ENCODE data around the gene ZNF282. TPM values are rescaled to one million over a fixed set of nuclear protein-coding genes. Genes with fewer than 3 reads are reported as not detected.

ZNF282 gene
- 33.3 and 34.4 TPM in 2 replicates for total RNA-seq

- DNase-seq (ENCODE audit: extremely low read depth, low read depth, low spot score) = no peak
Observed at GRCh38 chr7:149195180-149196150, at the start of gene ZNF282. TSS of gene ZNF282 (plus strand) at chr7:149195546. CDS start at chr7:149195590, 44 bp downstream.

DNA sequence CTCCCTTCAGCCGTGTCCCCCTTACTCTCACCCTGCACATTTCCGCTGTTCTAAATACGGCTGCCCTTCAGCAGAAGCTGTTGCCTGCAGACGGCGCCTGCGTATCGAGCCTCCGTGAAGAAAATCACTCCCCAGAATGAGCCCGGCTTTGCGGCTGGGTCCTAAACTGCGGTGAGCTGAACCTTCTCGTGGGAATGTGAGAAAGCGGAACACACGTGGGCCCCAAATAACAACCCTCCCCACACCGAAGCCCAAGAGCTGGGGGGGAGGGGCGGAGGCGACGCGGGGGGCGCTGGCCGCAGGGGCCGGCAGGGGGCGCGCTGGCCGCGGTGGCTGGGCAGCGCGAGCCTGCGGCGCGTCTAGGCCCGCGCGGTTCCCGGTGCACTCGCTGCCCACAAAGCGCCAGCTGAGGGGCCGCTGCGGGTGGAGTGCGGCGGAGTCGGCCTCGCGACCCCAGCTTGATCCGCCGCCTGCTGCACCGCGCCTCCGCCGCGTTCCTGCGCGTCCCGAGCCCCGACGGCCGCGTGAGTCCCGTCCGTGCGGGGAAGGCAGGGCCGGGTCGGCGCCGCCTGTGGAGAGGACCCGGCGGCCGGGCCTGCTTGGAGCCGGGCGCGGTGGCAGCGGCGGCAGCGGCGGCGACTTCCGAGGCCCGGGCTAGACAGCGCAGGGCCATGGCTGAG lies 48.1 kb upstream of the ZNF282 start, which contains the start of gene ZNF398:
TSS of gene ZNF398 (plus strand) at position 382 of the 680 bp plus-strand sequence. CDS start at position 672, 290 bp downstream.
- DNase-seq (ENCODE audit: extremely low read depth, low read depth, low spot score) = no peak

DNA sequence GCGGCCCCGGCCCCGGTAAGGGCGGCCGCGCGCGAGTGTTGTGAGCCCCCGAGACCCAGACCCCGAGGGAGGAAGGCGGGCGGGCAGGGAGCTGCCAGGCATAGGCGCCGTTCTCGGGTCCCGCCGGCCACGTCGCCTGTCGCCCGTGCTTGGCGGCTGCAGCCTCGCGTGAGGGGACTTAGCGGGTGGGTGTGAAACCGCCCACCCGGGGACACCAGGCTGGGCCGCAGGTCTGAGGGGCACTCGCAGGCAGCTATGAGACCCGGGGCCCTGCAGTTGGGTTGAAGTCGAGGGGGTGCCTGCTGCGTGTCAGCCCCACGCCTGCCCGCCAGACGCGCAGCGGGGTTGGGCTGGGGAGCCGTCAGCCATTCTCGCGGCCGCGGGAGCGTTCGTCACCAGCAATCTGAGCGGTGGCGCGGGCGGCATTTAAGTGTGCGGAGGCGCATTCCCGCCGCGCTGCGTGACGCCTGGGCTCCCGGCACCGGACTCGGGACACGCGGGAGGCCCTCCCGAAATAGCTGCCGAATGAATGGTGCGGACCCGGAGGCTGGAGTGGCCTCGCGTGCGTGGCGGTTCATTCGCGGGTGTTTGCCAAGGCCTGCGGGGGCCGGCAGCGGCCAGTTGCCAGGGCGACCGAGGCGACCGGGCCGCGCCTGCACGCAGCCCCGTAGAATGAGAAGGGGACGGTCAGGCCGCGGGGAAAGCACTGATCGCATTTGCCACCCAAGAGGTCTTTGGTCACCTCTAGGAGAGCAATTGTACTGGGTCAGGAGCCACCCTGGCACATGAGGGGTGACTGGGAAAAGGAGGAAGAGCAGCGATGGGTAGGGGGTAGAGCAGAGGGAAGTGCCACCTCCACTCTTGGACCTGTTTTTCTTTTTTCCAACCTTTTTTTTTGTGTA lies 47.3 kb upstream of the ZNF282 start:
- DNase-seq (ENCODE audit: extremely low read depth, low read depth, low spot score) = no peak

- DNase-seq (ENCODE audit: extremely low read depth, low read depth, low spot score) = no peak
Observed at GRCh38 chr7:149150981-149151380, 44.4 kb upstream of the ZNF282 start.

- DNase-seq (ENCODE audit: extremely low read depth, low read depth, low spot score) = no peak
Observed at GRCh38 chr7:149153346-149153745, 42.0 kb upstream of the ZNF282 start.

DNA sequence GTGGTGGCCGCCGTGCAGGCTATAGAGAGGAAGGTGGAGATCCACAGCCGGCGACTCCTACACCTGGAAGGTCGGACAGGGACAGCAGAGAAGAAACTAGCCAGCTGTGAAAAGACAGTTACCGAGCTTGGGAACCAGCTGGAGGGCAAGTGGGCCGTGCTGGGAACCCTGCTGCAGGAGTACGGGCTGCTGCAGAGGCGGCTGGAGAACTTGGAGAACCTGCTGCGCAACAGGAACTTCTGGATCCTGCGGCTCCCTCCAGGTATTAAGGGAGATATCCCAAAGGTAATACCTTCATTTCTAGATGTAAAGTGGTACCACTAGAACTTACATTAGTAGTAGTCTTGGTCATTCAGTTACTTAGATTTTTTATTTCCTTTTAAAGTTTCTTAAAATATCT lies 41.3 kb upstream of the ZNF282 start:
- no peak for DNase-seq (ENCODE audit: extremely low read depth, low read depth, low spot score)

DNA sequence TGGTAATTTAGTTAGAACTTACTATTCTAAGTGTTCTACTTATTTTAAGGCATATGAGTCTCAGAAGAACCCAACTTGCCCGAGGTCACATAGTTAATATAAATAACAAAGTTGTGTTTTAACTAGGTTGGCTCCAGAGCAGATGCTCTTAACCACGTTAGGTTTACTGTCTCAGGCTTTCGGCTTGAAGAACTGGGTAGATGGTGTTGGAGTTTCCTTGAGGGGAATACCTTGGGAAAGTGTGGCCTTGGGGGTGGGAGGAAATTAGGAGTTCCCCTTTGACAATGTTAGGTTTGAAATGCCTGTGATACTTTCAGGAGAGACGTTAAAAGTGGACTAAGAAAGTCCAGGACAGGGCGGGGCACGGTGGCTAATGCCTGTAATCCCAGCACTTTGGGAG lies 38.4 kb upstream of the ZNF282 start:
- DNase-seq (ENCODE audit: extremely low read depth, low read depth, low spot score) = no peak

DNA sequence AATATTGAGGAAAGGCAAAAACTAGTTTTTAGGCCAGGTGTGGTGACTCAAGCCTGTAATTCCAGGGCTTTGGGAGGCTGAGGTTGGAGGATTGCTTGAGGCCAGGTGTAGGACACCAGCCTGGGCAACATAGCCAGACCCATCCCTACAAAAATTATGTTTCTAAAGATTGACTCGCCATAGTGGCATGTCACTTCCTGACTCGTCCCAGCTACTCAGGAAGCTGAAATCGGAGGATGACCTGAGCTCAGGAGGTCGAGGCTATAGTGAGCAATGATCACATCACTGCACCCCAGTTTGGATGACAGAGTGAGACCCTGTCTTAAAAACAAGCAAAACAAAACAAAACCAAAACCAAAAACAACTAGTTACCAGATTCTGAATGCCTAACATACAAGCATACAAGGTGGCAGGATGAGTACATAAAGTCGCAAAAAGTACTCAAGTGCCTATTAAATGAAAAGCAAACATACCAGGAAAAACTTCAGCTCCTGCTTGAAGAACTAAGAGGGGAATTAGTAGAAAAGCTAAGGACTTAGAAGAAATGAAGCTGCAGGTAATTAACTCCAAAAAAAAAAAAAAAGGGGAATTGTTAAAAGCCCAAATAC lies 34.0 kb upstream of the ZNF282 start:
- DNase-seq (ENCODE audit: extremely low read depth, low read depth, low spot score) = no peak

GRCh38 chr7:149166142-149166541 lies 29.2 kb upstream of the ZNF282 start:
- no peak for DNase-seq (ENCODE audit: extremely low read depth, low read depth, low spot score)

DNA sequence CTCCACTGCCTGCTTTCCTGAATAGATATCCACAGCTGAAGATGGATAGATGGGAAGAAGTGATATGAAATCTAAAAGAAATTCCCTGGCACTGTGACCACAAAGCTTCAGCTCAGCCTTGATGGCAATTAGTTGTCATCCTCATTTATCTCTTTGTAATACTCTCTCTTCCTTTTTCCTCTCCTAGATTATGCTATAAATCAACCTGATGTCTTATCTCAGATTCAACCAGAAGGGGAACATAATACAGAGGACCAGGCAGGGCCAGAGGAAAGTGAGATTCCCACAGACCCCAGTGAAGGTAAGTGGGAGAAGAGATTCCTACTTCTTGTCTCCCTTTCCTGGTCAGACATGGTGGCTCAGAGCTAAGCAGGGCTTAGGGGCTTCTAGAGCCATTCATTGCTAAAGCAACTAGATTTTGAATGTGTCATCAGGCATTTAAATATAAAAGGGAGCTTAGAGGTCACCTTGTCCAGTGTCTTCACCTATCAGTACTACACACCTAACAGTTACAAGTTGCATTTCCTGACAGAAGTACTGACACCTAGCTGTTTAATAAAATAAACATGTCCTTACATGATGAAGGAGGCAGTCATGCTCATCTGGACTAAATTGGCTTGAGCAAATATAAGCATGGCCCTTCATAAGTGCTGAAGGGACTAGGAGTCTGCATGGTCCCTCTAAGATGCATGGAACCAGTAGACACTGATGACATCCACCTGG lies 28.6 kb upstream of the ZNF282 start:
- DNase-seq (ENCODE audit: extremely low read depth, low read depth, low spot score) = no peak

- no peak for DNase-seq (ENCODE audit: extremely low read depth, low read depth, low spot score)
Observed at GRCh38 chr7:149171892-149172533, 23.3 kb upstream of the ZNF282 start.

DNA sequence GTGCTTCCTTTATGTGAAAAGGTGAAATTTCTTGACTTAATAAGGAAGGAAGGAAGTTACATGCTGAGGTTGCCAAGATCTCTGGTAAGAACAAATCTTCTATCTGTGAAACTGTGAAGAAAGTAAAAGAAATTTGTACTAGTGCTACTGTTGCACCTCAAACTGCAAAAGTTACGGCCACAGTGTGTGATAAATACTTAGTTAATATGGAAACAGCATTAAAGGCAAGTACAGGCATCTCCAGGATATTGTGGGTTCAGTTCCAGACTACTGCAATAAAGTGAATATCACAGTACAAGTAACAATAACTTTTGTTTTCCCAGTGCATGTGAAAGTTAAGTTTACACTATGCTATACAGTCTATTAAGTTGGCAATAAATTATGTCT lies 22.8 kb upstream of the ZNF282 start:
- DNase-seq (ENCODE audit: extremely low read depth, low read depth, low spot score) = no peak

- DNase-seq (ENCODE audit: extremely low read depth, low read depth, low spot score) = no peak
Observed at GRCh38 chr7:149175150-149175549, 20.2 kb upstream of the ZNF282 start.

DNA sequence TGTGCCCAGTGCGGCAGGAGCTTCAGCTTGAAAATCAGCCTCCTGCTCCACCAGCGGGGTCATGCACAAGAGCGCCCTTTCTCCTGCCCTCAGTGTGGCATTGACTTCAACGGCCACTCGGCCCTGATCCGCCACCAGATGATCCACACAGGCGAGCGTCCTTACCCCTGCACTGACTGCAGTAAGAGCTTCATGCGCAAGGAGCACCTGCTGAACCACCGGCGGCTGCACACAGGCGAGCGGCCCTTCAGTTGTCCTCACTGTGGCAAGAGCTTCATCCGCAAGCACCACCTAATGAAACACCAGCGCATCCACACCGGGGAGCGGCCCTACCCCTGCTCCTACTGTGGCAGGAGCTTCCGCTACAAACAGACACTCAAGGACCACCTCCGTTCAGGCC lies 16.1 kb upstream of the ZNF282 start:
- no peak for DNase-seq (ENCODE audit: extremely low read depth, low read depth, low spot score)

DNA sequence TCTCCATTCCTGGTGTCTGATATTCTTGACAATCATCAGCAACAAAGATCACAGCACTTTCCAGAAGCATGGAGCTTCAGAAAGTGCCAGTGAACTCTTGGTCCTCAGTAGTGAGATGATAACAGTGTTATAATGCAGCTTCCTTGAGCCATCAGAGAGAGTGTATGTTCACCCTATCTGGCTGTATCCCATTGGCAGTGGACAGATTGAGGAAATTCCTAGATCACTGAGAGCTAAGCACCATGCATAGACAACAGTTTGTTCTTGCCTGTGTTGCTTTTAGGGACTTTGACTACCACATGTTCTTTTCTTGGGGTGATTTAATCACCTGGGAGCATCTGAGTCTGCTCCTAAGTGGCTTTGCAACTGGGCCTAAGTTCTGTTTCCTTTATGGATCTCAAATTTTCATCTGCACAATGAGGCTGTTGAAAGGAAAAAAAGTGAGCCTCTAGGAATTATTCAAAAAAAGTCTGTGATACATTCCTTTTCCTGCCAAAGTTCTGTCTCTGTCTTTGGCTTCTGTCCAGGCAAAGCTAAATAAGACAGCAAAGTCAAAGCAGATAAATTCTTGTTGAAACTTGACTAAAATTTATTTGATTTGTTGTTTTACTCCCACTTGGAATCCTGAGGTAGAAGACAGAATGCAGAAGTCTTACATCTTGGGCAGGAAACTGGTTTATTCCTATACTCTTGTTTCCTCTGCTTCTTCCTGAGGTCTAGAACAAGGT lies 14.5 kb upstream of the ZNF282 start:
- DNase-seq (ENCODE audit: extremely low read depth, low read depth, low spot score) = no peak

GRCh38 chr7:149181450-149181790 lies 13.9 kb upstream of the ZNF282 start:
- no peak for DNase-seq (ENCODE audit: extremely low read depth, low read depth, low spot score)

GRCh38 chr7:149184274-149184673 lies 11.1 kb upstream of the ZNF282 start:
- no peak for DNase-seq (ENCODE audit: extremely low read depth, low read depth, low spot score)

DNA sequence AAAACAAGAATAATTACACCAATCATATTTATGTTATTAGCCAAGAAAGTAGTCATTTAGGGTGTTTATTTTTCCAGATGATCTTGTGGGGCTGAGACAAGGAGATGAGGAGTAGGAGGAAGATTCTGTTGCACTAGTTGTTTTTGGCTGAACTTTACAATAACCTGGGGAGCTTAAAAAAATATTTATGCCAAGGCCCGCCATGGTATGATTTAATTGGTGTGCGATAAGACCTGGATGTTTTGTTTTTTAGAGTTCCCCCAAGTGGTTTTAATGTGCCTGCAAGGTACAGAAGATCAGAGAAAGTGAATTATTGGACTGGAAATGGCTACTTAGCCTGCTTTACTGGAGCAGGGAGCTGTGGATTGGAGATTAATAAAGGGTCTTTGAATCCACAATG lies 7.1 kb upstream of the ZNF282 start:
- DNase-seq (ENCODE audit: extremely low read depth, low read depth, low spot score) = no peak
